CD4-positive, alpha-beta T cell (primary cell): Measurements from ENCODE around the gene UBN2. TPM values are rescaled to one million over a fixed set of nuclear protein-coding genes. Genes with fewer than 3 reads are reported as not detected.

ENCODE experiments used
- ATAC-seq: fragments of 200-7000 bp; cut with Tn5 transposase; one replicate; pipeline ENCODE4 v1.10.0; 2022; ENCODE audit warnings: mild to moderate bottlenecking; ENCODE audit not compliant: poor library complexity
- CTCF ChIA-PET: fragments of 350-600 bp; sonication (Branson Sonifier 250); formaldehyde crosslinking; loops from one replicate; lab custom pipeline; 2021; ENCODE audit warnings: antibody characterized with exemption, inconsistent platforms; lab: Charles Lee
- POLR2A ChIA-PET: fragments of 350-600 bp; sonication (Branson Sonifier 250); formaldehyde crosslinking; loops from one replicate; lab custom pipeline; 2021; ENCODE audit warnings: antibody characterized with exemption, inconsistent platforms; lab: Charles Lee
- DNase-seq, 14 experiments: peaks; one replicate each; pipeline ENCODE4 v3.0.0-alpha.2; 2013 to 2020; ENCODE audit warnings: mixed read lengths in 2 of 14
- H3K27ac ChIP-seq, 2 donors: one replicate each; pipeline versions ENCODE4 v1.5.1 to v1.7.0; 2013; ENCODE audit warnings: low read length in 2 of 2, low read depth in 1 of 2, mild to moderate bottlenecking in 1 of 2
- H3K27me3 ChIP-seq, 2 experiments: 1 replicate in 1 of 2; 2 replicates in 1 of 2; pipeline versions ENCODE4 v1.6.1 to v1.7.0; 2013; ENCODE audit warnings: low read length in 2 of 2, control low read depth in 1 of 2, mild to moderate bottlenecking in 1 of 2, moderate library complexity in 1 of 2; ENCODE audit not compliant: insufficient read depth in 2 of 2, control insufficient read depth in 1 of 2
- H3K36me3 ChIP-seq: one replicate; pipeline ENCODE4 v1.6.1; 2013; ENCODE audit warnings: low read length, control low read depth; ENCODE audit not compliant: insufficient read depth
- H3K4me1 ChIP-seq: one replicate; pipeline ENCODE4 v1.6.1; 2013; ENCODE audit warnings: low read length, control low read depth; ENCODE audit not compliant: insufficient read depth
- H3K4me3 ChIP-seq: one replicate; pipeline ENCODE4 v1.5.1; 2013; ENCODE audit warnings: mild to moderate bottlenecking, low read length, moderate library complexity
- H3K9me3 ChIP-seq, 2 experiments: 1 replicate in 1 of 2; 2 replicates in 1 of 2; pipeline versions ENCODE4 v1.6.1 to v1.7.0; 2013; ENCODE audit warnings: low read length in 2 of 2, mild to moderate bottlenecking in 2 of 2, control low read depth in 1 of 2, moderate library complexity in 1 of 2; ENCODE audit not compliant: control insufficient read depth in 1 of 2, insufficient read depth in 1 of 2
- H3K27ac Mint-ChIP-seq: one replicate; pipeline ENCODE4 v1.8.0; 2020; ENCODE audit warnings: mixed read lengths
- H3K27me3 Mint-ChIP-seq: one replicate; pipeline ENCODE4 v1.8.0; 2021; ENCODE audit warnings: mixed read lengths
- H3K36me3 Mint-ChIP-seq: one replicate; pipeline ENCODE4 v1.8.0; 2021; ENCODE audit warnings: low read depth, mixed read lengths
- H3K4me1 Mint-ChIP-seq: one replicate; pipeline ENCODE4 v1.8.0; 2021; ENCODE audit warnings: low read depth, mixed read lengths
- H3K4me3 Mint-ChIP-seq: one replicate; pipeline ENCODE4 v1.8.0; 2020; ENCODE audit warnings: mild to moderate bottlenecking, mixed read lengths
- H3K9me3 Mint-ChIP-seq: one replicate; pipeline ENCODE4 v1.8.0; 2020; ENCODE audit warnings: mixed read lengths
- intact Hi-C, 2 experiments: fragments of 100-400 bp; cut with DNase I in 1 of 2; cut with micrococcal nuclease in 1 of 2; formaldehyde crosslinking; loops; one replicate each; pipeline versions ENCODE4 v1.15.1 to v1.9.0; 2023 to 2025; cut with DNase I, micrococcal nuclease
- total RNA-seq, 174 experiments: library from RNA in 2 of 174; stranded (reverse) in 2 of 174; gene quantifications; one replicate each; pipeline ENCODE4 v1.2.3 and lab custom pipeline; 2021 to 2026
- TF ChIP-seq, protein P1 (sequence below): fragments of 200-600 bp; IDR thresholded peaks from one replicate; pipeline ENCODE4 v1.8.0; 2022; ENCODE audit warnings: antibody characterized with exemption, mild to moderate bottlenecking

Gene UBN2
- total RNA-seq, 2 experiments from 2014 or later: 9.6 to 13.3 TPM

- no peak overlapping the region for H3K4me3 Mint-ChIP-seq
- TF ChIP-seq, protein P1, sequence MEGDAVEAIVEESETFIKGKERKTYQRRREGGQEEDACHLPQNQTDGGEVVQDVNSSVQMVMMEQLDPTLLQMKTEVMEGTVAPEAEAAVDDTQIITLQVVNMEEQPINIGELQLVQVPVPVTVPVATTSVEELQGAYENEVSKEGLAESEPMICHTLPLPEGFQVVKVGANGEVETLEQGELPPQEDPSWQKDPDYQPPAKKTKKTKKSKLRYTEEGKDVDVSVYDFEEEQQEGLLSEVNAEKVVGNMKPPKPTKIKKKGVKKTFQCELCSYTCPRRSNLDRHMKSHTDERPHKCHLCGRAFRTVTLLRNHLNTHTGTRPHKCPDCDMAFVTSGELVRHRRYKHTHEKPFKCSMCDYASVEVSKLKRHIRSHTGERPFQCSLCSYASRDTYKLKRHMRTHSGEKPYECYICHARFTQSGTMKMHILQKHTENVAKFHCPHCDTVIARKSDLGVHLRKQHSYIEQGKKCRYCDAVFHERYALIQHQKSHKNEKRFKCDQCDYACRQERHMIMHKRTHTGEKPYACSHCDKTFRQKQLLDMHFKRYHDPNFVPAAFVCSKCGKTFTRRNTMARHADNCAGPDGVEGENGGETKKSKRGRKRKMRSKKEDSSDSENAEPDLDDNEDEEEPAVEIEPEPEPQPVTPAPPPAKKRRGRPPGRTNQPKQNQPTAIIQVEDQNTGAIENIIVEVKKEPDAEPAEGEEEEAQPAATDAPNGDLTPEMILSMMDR: no peak
- H3K4me1 Mint-ChIP-seq: no peaks in the 10 kb centered on the region
- Histone ChIP-seq H3K27ac (no peak overlapping the region), H3K4me3 (no peak overlapping the region), H3K27me3 (no peaks in the 10 kb centered on the region), H3K4me1 (no peaks in the 10 kb centered on the region), H3K9me3 (no peaks in the 10 kb centered on the region), H3K36me3 (peaks cover 55% of the 10 kb centered on the region)
- H3K27ac Mint-ChIP-seq: no peak overlapping the region
- CTCF ChIA-PET: no interaction called here
- peaks cover 82% of the 10 kb centered on the region for H3K36me3 Mint-ChIP-seq
- intact Hi-C loops: no loop called here
- no peak for DNase-seq
- H3K27me3 Mint-ChIP-seq: no peaks in the 10 kb centered on the region
- POLR2A ChIA-PET: no interaction called here
- ATAC-seq: no peak
- no peaks in the 10 kb centered on the region for H3K9me3 Mint-ChIP-seq
Observed at GRCh38 chr7:139254281-139254680, 23.2 kb downstream of the UBN2 start.

- Histone ChIP-seq H3K27me3 (no peaks in the 10 kb centered on the region), H3K36me3 (peaks cover 55% of the 10 kb centered on the region), H3K9me3 (no peaks in the 10 kb centered on the region), H3K27ac (no peak overlapping the region), H3K4me1 (no peaks in the 10 kb centered on the region), H3K4me3 (no peak overlapping the region)
- intact Hi-C loops: no loop called here
- Mint-ChIP-seq H3K27ac (no peak overlapping the region), H3K4me1 (no peaks in the 10 kb centered on the region), H3K27me3 (no peaks in the 10 kb centered on the region), H3K9me3 (no peaks in the 10 kb centered on the region), H3K36me3 (peaks cover 82% of the 10 kb centered on the region), H3K4me3 (no peak overlapping the region)
- ATAC-seq (no peak), DNase-seq (no peak)
- ChIA-PET POLR2A (no interaction called here), CTCF (no interaction called here)
- TF ChIP-seq, protein P1: no peak
Observed at GRCh38 chr7:139254728-139255127, 23.7 kb downstream of the UBN2 start.

DNA sequence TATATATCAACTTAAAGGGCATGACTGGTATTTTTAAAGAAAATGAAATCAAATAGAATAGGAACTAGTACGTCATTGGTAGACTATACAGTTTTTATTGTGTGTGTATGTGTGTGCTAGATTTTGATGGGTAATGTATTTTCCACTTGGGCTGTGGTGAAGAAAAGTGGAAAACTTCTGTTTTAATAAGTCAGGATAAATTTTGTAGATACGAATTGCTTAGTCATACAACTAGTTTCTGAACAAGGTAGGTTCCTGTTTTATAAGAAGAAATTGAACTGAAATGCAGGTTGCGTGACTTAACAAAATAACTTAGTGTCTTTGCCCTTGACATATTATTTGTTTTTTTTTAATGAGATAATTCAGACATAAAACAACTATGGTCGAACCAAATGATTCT lies 24.3 kb downstream of the UBN2 start:
- Mint-ChIP-seq H3K4me1 (no peaks in the 10 kb centered on the region), H3K4me3 (no peak overlapping the region), H3K36me3 (peaks cover 87% of the 10 kb centered on the region), H3K27ac (no peak overlapping the region), H3K9me3 (no peaks in the 10 kb centered on the region), H3K27me3 (no peaks in the 10 kb centered on the region)
- ChIA-PET POLR2A (no interaction called here), CTCF (no interaction called here)
- Histone ChIP-seq H3K4me3 (no peak overlapping the region), H3K9me3 (no peaks in the 10 kb centered on the region), H3K4me1 (no peaks in the 10 kb centered on the region), H3K36me3 (peaks cover 57% of the 10 kb centered on the region), H3K27ac (no peak overlapping the region), H3K27me3 (no peaks in the 10 kb centered on the region)
- DNase-seq: no peak
- TF ChIP-seq, protein P1: no peak
- intact Hi-C loops: no loop called here
- no peak for ATAC-seq
